Measurements from ENCODE around the gene FYTTD1.
A peak's percentile ranks its signal among the peaks of the same experiment; 100 is the strongest.
"Not testable (repeated sequence)": the region's sequence is repeated elsewhere in the genome, so short reads cannot be mapped to it uniquely, and the experiment has no call there.

The FYTTD1 gene

GRCh38 chr3:197749601-197750395 is at the start of gene FYTTD1:
FYTTD1 (plus strand) TSS chr3:197749883; CDS start chr3:197749972, 89 bp downstream.
- DNase-seq (ENCODE audit: low read depth in 2 of 2), result peak; percentile 71 to 81

- DNase-seq (ENCODE audit: low read depth in 2 of 2), result no peak
Observed at GRCh38 chr3:197700095-197700494, 49.6 kb upstream of the FYTTD1 start.

- no peak for DNase-seq (ENCODE audit: low read depth in 2 of 2)
Observed at GRCh38 chr3:197701841-197702240, 47.8 kb upstream of the FYTTD1 start.

GRCh38 chr3:197706658-197707057 is 43.0 kb upstream of the FYTTD1 start:
- no peak for DNase-seq (ENCODE audit: low read depth in 2 of 2)

- DNase-seq (ENCODE audit: low read depth in 2 of 2), result no peak
Observed at GRCh38 chr3:197709135-197709534, 40.5 kb upstream of the FYTTD1 start.

GRCh38 chr3:197710965-197711364 is 38.7 kb upstream of the FYTTD1 start:
- DNase-seq (ENCODE audit: low read depth in 2 of 2), result not testable (repeated sequence)

- DNase-seq (ENCODE audit: low read depth in 2 of 2), result peak; percentile 64 to 85
Observed at GRCh38 chr3:197711973-197712707, 37.5 kb upstream of the FYTTD1 start.

GRCh38 chr3:197713477-197713822 is 36.2 kb upstream of the FYTTD1 start:
- DNase-seq (ENCODE audit: low read depth in 2 of 2), result no peak

GRCh38 chr3:197714251-197714650 is 35.4 kb upstream of the FYTTD1 start:
- DNase-seq (ENCODE audit: low read depth in 2 of 2), result no peak

GRCh38 chr3:197718891-197719290 is 30.8 kb upstream of the FYTTD1 start:
- DNase-seq (ENCODE audit: low read depth in 2 of 2), result no peak

GRCh38 chr3:197720694-197721093 is 29.0 kb upstream of the FYTTD1 start:
- no peak for DNase-seq (ENCODE audit: low read depth in 2 of 2)

- no peak for DNase-seq (ENCODE audit: low read depth in 2 of 2)
Observed at GRCh38 chr3:197722734-197723133, 26.9 kb upstream of the FYTTD1 start.

GRCh38 chr3:197727878-197728277 is 21.8 kb upstream of the FYTTD1 start:
- DNase-seq (ENCODE audit: low read depth in 2 of 2), result not testable (repeated sequence)

- no peak for DNase-seq (ENCODE audit: low read depth in 2 of 2)
Observed at GRCh38 chr3:197728487-197728886, 21.2 kb upstream of the FYTTD1 start.

GRCh38 chr3:197730200-197730599 is 19.5 kb upstream of the FYTTD1 start:
- no peak for DNase-seq (ENCODE audit: low read depth in 2 of 2)

- not testable (repeated sequence) for DNase-seq (ENCODE audit: low read depth in 2 of 2)
Observed at GRCh38 chr3:197730770-197731169, 18.9 kb upstream of the FYTTD1 start.

- DNase-seq (ENCODE audit: low read depth in 2 of 2), result not testable (repeated sequence)
Observed at GRCh38 chr3:197731483-197731882, 18.2 kb upstream of the FYTTD1 start.

GRCh38 chr3:197733042-197733441 is 16.6 kb upstream of the FYTTD1 start:
- DNase-seq (ENCODE audit: low read depth in 2 of 2), result no peak

- DNase-seq (ENCODE audit: low read depth in 2 of 2), result no peak
Observed at GRCh38 chr3:197734667-197735318, 14.9 kb upstream of the FYTTD1 start.

- no peak for DNase-seq (ENCODE audit: low read depth in 2 of 2)
Observed at GRCh38 chr3:197736010-197736490, 13.6 kb upstream of the FYTTD1 start.

- peak; percentile 77 to 86 for DNase-seq (ENCODE audit: low read depth in 2 of 2)
Observed at GRCh38 chr3:197736491-197737318, 13.0 kb upstream of the FYTTD1 start, which contains the start of gene RUBCN. RUBCN (minus strand) TSS chr3:197736904; CDS start chr3:197736719, 185 bp downstream.

- no peak for DNase-seq (ENCODE audit: low read depth in 2 of 2)
Observed at GRCh38 chr3:197737319-197737649, 12.4 kb upstream of the FYTTD1 start.

Data from stimulated activated CD8-positive, alpha-beta memory T cell treated with anti-CD3 and anti-CD28 coated beads, Interleukin-15, amount 100 ng/mL, for 4 hours (primary cell).